ENCODE measurements around the gene SPTBN1. TPM values are rescaled to one million over a fixed set of nuclear protein-coding genes. Genes with fewer than 3 reads are reported as not detected.

SPTBN1 gene
- total RNA-seq, 2 donors from 2014 or later = 329 to 332 TPM

GRCh38 chr2:54665436-54665856 lies 209.3 kb downstream of the SPTBN1 start:
- intact Hi-C loops (cut with DNase I) = loop anchor here in 1 of 2 donors (5.0 kb wide), 1 partner anchor 172 kb away; no protein-coding TSS in a partner anchor
- ATAC-seq (peak; percentile 28 to 34), DNase-seq (no peak)

GRCh38 chr2:54666131-54666633 lies 210.1 kb downstream of the SPTBN1 start:
- ATAC-seq = peak; percentile 28 to 80
- intact Hi-C loops (cut with DNase I) = loop anchor here in 1 of 2 donors (5.0 kb wide), 1 partner anchor 171 kb away; no protein-coding TSS in a partner anchor
- DNase-seq = peak; percentile 50

GRCh38 chr2:54666634-54667265 lies 210.6 kb downstream of the SPTBN1 start:
- intact Hi-C loops (cut with DNase I) = loop anchor here in 1 of 2 donors (5.0 kb wide), 1 partner anchor 171 kb away; no protein-coding TSS in a partner anchor
- DNase-seq (peak; percentile 55), ATAC-seq (peak; percentile 55 to 65)

- ATAC-seq = no peak
- no peak for DNase-seq
- intact Hi-C loops (cut with DNase I) = loop anchor here in 1 of 2 donors (5.0 kb wide), 1 partner anchor 170 kb away; no protein-coding TSS in a partner anchor
These were observed 211.1 kb downstream of the SPTBN1 start for GRCh38 chr2:54667266-54667639.

- DNase-seq = no peak
- ATAC-seq = no peak
- intact Hi-C loops (cut with DNase I) = loop anchor here in 1 of 2 donors (5.0 kb wide), 1 partner anchor 169 kb away; no protein-coding TSS in a partner anchor
These were observed 211.9 kb downstream of the SPTBN1 start for GRCh38 chr2:54667726-54668650.

- no peak for DNase-seq
- no peak for ATAC-seq
- intact Hi-C loops (cut with DNase I) = loop anchor here in 1 of 2 donors (5.0 kb wide), 1 partner anchor 169 kb away; no protein-coding TSS in a partner anchor
These were observed 212.6 kb downstream of the SPTBN1 start for GRCh38 chr2:54668711-54669110.

GRCh38 chr2:54669677-54670484 lies 213.8 kb downstream of the SPTBN1 start:
- DNase-seq (no peak), ATAC-seq (no peak)
- intact Hi-C loops (cut with DNase I) = loop anchor here in 1 of 2 donors (5.0 kb wide), 1 partner anchor 167 kb away; no protein-coding TSS in a partner anchor

GRCh38 chr2:54670485-54671009 lies 214.4 kb downstream of the SPTBN1 start:
- intact Hi-C loops (cut with DNase I) = no loop called here
- ATAC-seq (no peak), DNase-seq (no peak)

- intact Hi-C loops (cut with DNase I) = no loop called here
- no peak for DNase-seq
- no peak for ATAC-seq
These were observed 214.9 kb downstream of the SPTBN1 start for GRCh38 chr2:54671010-54671409.

GRCh38 chr2:54671875-54672589 lies 215.9 kb downstream of the SPTBN1 start:
- DNase-seq (no peak), ATAC-seq (no peak)
- intact Hi-C loops (cut with DNase I) = no loop called here

GRCh38 chr2:54672590-54673456 lies 216.7 kb downstream of the SPTBN1 start:
- ATAC-seq (peak in 1 of 2 donors; percentile 6), DNase-seq (no peak)
- intact Hi-C loops (cut with DNase I) = no loop called here

GRCh38 chr2:54673501-54673998 lies 217.4 kb downstream of the SPTBN1 start:
- intact Hi-C loops (cut with DNase I) = no loop called here
- DNase-seq = peak; percentile 92
- ATAC-seq = peak; percentile 84 to 89

- intact Hi-C loops (cut with DNase I) = no loop called here
- no peak for DNase-seq
- ATAC-seq = no peak
These were observed 219.2 kb downstream of the SPTBN1 start for GRCh38 chr2:54675281-54675680.

GRCh38 chr2:54675738-54676137 lies 219.6 kb downstream of the SPTBN1 start:
- intact Hi-C loops (cut with DNase I) = no loop called here
- ATAC-seq = peak; percentile 36 to 40
- DNase-seq = peak; percentile 63

GRCh38 chr2:54676656-54677055 lies 220.5 kb downstream of the SPTBN1 start:
- ATAC-seq (no peak), DNase-seq (no peak)
- intact Hi-C loops (cut with DNase I) = no loop called here

GRCh38 chr2:54677476-54678265 lies 221.5 kb downstream of the SPTBN1 start:
- ATAC-seq = no peak
- intact Hi-C loops (cut with DNase I) = no loop called here
- DNase-seq = no peak
